WTC11 (cell line): ENCODE results near the gene COX7A2. TPM values are rescaled to one million over a fixed set of nuclear protein-coding genes. Genes with fewer than 3 reads are reported as not detected.

Experiments used
- ATAC-seq: fragments of 200-7000 bp; cut with Tn5 transposase; 2 replicates; pipeline ENCODE4 v1.10.0; 2021; ENCODE audit warnings: mild to moderate bottlenecking, moderate library complexity
- CTCF ChIA-PET: fragments of 300-600 bp; sonication (Branson Sonifier 250); formaldehyde crosslinking; loops from one replicate; lab custom pipeline; 2021; ENCODE audit warnings: antibody characterized with exemption; lab: Charles Lee
- POLR2A ChIA-PET: fragments of 350-600 bp; sonication (Branson Sonifier 250); formaldehyde crosslinking; loops from one replicate; lab custom pipeline; 2021; ENCODE audit warnings: antibody characterized with exemption; lab: Charles Lee
- DNase-seq: peaks from one replicate; pipeline ENCODE4 v3.0.0; 2021; ENCODE audit warnings: low spot score
- H3K27ac Mint-ChIP-seq: 2 replicates; pipeline ENCODE4 v1.8.0; 2021; ENCODE audit warnings: mixed read lengths
- H3K27me3 Mint-ChIP-seq: 2 replicates; pipeline ENCODE4 v1.8.0; 2021; ENCODE audit warnings: low read depth, mild to moderate bottlenecking, moderate library complexity, mixed read lengths
- H3K36me3 Mint-ChIP-seq: 2 replicates; pipeline ENCODE4 v1.8.0; 2021; ENCODE audit warnings: mixed read lengths
- H3K4me1 Mint-ChIP-seq: 2 replicates; pipeline ENCODE4 v1.8.0; 2022; ENCODE audit warnings: mixed read lengths
- H3K4me3 Mint-ChIP-seq: 2 replicates; pipeline ENCODE4 v1.8.0; 2021; ENCODE audit warnings: mild to moderate bottlenecking, moderate library complexity, mixed read lengths
- H3K9me3 Mint-ChIP-seq: 2 replicates; pipeline ENCODE4 v1.8.0; 2021; ENCODE audit warnings: mixed read lengths
- ATF2 ChIP-seq: sonication (generic); formaldehyde crosslinking; IDR thresholded peaks from 2 replicates; pipeline ENCODE4 v1.8.1; 2022; ENCODE audit warnings: low read depth, missing genetic modification reagents, borderline replicate concordance
- CREM ChIP-seq: sonication (generic); formaldehyde crosslinking; IDR thresholded peaks from 2 replicates; pipeline ENCODE4 v1.8.1; 2022; ENCODE audit warnings: mild to moderate bottlenecking, missing genetic modification reagents, moderate library complexity
- ESRRA ChIP-seq: sonication (generic); formaldehyde crosslinking; IDR thresholded peaks from 2 replicates; pipeline ENCODE4 v1.8.1; 2022; ENCODE audit warnings: mild to moderate bottlenecking, missing genetic modification reagents, borderline replicate concordance
- ETV6 ChIP-seq: sonication (generic); formaldehyde crosslinking; IDR thresholded peaks from 2 replicates; pipeline ENCODE4 v1.8.1; 2022; ENCODE audit warnings: mild to moderate bottlenecking, missing genetic modification reagents
- GRHL2 ChIP-seq: fragments of 250-450 bp; sonication (Bioruptor Pico); IDR thresholded peaks from 2 replicates; pipeline ENCODE4 v1.8.0; 2022; ENCODE audit warnings: mild to moderate bottlenecking, moderate library complexity; ENCODE audit not compliant: insufficient replicate concordance, severe bottlenecking
- IRF1 ChIP-seq: sonication (generic); formaldehyde crosslinking; IDR thresholded peaks from 2 replicates; pipeline ENCODE4 v1.8.0; 2023; ENCODE audit warnings: missing genetic modification reagents
- JAZF1 ChIP-seq: fragments of 250-450 bp; sonication (Bioruptor Pico); IDR thresholded peaks from 2 replicates; pipeline ENCODE4 v1.9.0; 2021; ENCODE audit warnings: moderate library complexity, mild to moderate bottlenecking, inconsistent platforms
- JUN ChIP-seq: sonication (generic); formaldehyde crosslinking; IDR thresholded peaks from 2 replicates; pipeline ENCODE4 v1.8.0; 2023; ENCODE audit warnings: mild to moderate bottlenecking, missing genetic modification reagents
- NFATC4 ChIP-seq: fragments of 250-450 bp; sonication (Bioruptor Pico); IDR thresholded peaks from 2 replicates; pipeline ENCODE4 v1.9.0; 2021; ENCODE audit warnings: mild to moderate bottlenecking
- NFE2L1 ChIP-seq: sonication (generic); formaldehyde crosslinking; IDR thresholded peaks from 2 replicates; pipeline ENCODE4 v1.8.1; 2023; ENCODE audit warnings: missing genetic modification reagents
- NR3C1 ChIP-seq: sonication (generic); formaldehyde crosslinking; conservative IDR thresholded peaks from 2 replicates; pipeline ENCODE4 v1.8.1; 2023; ENCODE audit warnings: low read depth, mild to moderate bottlenecking, missing genetic modification reagents
- PRRX2 ChIP-seq: fragments of 250-450 bp; sonication (Bioruptor Pico); IDR thresholded peaks from 2 replicates; pipeline ENCODE4 v1.8.0; 2021; ENCODE audit warnings: mild to moderate bottlenecking
- SMAD3 ChIP-seq: sonication (generic); formaldehyde crosslinking; IDR thresholded peaks from 2 replicates; pipeline ENCODE4 v1.8.0; 2022; ENCODE audit warnings: missing genetic modification reagents, mild to moderate bottlenecking, borderline replicate concordance
- SP1 ChIP-seq: sonication (generic); formaldehyde crosslinking; conservative IDR thresholded peaks from 2 replicates; pipeline ENCODE4 v1.8.1; 2022; ENCODE audit warnings: missing genetic modification reagents
- TCF7 ChIP-seq: sonication (generic); formaldehyde crosslinking; IDR thresholded peaks from 2 replicates; pipeline ENCODE4 v1.8.0; 2022; ENCODE audit warnings: mild to moderate bottlenecking, low read depth, missing genetic modification reagents, moderate library complexity
- ZNF121 ChIP-seq: sonication (generic); formaldehyde crosslinking; IDR thresholded peaks from 2 replicates; pipeline ENCODE4 v1.8.0; 2023; ENCODE audit warnings: missing genetic modification reagents
- ZNF219 ChIP-seq: sonication (generic); formaldehyde crosslinking; IDR thresholded peaks from 2 replicates; pipeline ENCODE4 v1.8.0; 2023; ENCODE audit warnings: missing genetic modification reagents, mild to moderate bottlenecking, borderline replicate concordance
- ZNF512 ChIP-seq: sonication (generic); formaldehyde crosslinking; IDR thresholded peaks from 2 replicates; pipeline ENCODE4 v1.8.1; 2022; ENCODE audit warnings: missing genetic modification reagents, borderline replicate concordance
- total RNA-seq: library from RNA; stranded (reverse); gene quantifications from 3 replicates; pipeline ENCODE4 v1.2.3, GENCODE V29; 2021
- TF ChIP-seq, protein P1 (sequence below): sonication (generic); formaldehyde crosslinking; IDR thresholded peaks from 2 replicates; pipeline ENCODE4 v1.8.1; 2023; ENCODE audit warnings: mild to moderate bottlenecking, missing genetic modification reagents
- TF ChIP-seq, protein P2 (sequence below): fragments of 250-450 bp; sonication (Bioruptor Pico); IDR thresholded peaks from 2 replicates; pipeline ENCODE4 v1.9.0; 2021; ENCODE audit warnings: moderate library complexity, mild to moderate bottlenecking, inconsistent platforms, borderline replicate concordance
- TF ChIP-seq, protein P3 (sequence below): sonication (generic); formaldehyde crosslinking; IDR thresholded peaks from 2 replicates; pipeline ENCODE4 v1.8.1; 2023; ENCODE audit warnings: mild to moderate bottlenecking, missing genetic modification reagents, borderline replicate concordance
- TF ChIP-seq, protein P4 (sequence below): sonication (generic); formaldehyde crosslinking; IDR thresholded peaks from 2 replicates; pipeline ENCODE4 v1.8.0; 2022; ENCODE audit warnings: mild to moderate bottlenecking, missing genetic modification reagents

Gene COX7A2
- total RNA-seq, 1 experiment from 2014 or later = 472 TPM

- Mint-ChIP-seq H3K27ac (peak overlapping the region; percentile 61; the same call in 1 of the 2 replicates), H3K4me1 (peaks cover 51% of the 10 kb centered on the region), H3K9me3 (no peaks in the 10 kb centered on the region), H3K27me3 (no peaks in the 10 kb centered on the region)
- CTCF ChIA-PET = interaction anchor here (1.8 kb wide), 1 partner anchor 14 kb away, joined by 8 read pairs; no protein-coding TSS in a partner anchor
- POLR2A ChIA-PET = no interaction called here
- TF ChIP-seq JAZF1 = no peak
- TF ChIP-seq, protein P1, sequence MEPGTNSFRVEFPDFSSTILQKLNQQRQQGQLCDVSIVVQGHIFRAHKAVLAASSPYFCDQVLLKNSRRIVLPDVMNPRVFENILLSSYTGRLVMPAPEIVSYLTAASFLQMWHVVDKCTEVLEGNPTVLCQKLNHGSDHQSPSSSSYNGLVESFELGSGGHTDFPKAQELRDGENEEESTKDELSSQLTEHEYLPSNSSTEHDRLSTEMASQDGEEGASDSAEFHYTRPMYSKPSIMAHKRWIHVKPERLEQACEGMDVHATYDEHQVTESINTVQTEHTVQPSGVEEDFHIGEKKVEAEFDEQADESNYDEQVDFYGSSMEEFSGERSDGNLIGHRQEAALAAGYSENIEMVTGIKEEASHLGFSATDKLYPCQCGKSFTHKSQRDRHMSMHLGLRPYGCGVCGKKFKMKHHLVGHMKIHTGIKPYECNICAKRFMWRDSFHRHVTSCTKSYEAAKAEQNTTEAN (CRISPR knock-in tag) = no peak
- no peak for TF ChIP-seq IRF1 (CRISPR knock-in tag)
- no peak for TF ChIP-seq NFE2L1 (CRISPR knock-in tag)
- TF ChIP-seq SP1 = no peak
- TF ChIP-seq, all 79 proteins: peak for 0
- DNase-seq (no peak), ATAC-seq (no peak)
- no peaks in the 10 kb centered on the region for H3K36me3 Mint-ChIP-seq
- peak overlapping the region; percentile 66 for H3K4me3 Mint-ChIP-seq
Measured at GRCh38 chr6:75281653-75282052, 38.1 kb upstream of the COX7A2 start.

- ChIA-PET CTCF (no interaction called here), POLR2A (no interaction called here)
- H3K36me3 Mint-ChIP-seq = peaks cover 1% of the 10 kb centered on the region
Measured at GRCh38 chr6:75280131-75280855, 36.7 kb upstream of the COX7A2 start.

GRCh38 chr6:75279418-75279817 is 35.8 kb upstream of the COX7A2 start:
- ChIA-PET CTCF (no interaction called here), POLR2A (interaction anchor here (0.8 kb wide), 1 partner anchor 11 kb away, joined by 4 read pairs; no protein-coding TSS in a partner anchor)
- DNase-seq = no peak
- Mint-ChIP-seq H3K4me3 (peak overlapping the region; percentile 43), H3K36me3 (peaks cover 7% of the 10 kb centered on the region), H3K27ac (peak overlapping the region; percentile 91), H3K9me3 (peaks cover 3% of the 10 kb centered on the region; the same call in 1 of the 2 replicates), H3K27me3 (no peaks in the 10 kb centered on the region), H3K4me1 (peaks cover 67% of the 10 kb centered on the region)
- ATAC-seq = no peak
- TF ChIP-seq, protein P2, sequence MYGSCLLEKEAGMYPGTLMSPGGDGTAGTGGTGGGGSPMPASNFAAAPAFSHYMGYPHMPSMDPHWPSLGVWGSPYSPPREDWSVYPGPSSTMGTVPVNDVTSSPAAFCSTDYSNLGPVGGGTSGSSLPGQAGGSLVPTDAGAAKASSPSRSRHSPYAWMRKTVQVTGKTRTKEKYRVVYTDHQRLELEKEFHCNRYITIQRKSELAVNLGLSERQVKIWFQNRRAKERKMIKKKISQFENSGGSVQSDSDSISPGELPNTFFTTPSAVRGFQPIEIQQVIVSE (CRISPR knock-in tag) = no peak
- TF ChIP-seq ZNF512 (CRISPR knock-in tag) (no peak), JUN (CRISPR knock-in tag) (no peak), PRRX2 (CRISPR knock-in tag) (no peak), SMAD3 (CRISPR knock-in tag) (no peak)
- TF ChIP-seq, protein P3, sequence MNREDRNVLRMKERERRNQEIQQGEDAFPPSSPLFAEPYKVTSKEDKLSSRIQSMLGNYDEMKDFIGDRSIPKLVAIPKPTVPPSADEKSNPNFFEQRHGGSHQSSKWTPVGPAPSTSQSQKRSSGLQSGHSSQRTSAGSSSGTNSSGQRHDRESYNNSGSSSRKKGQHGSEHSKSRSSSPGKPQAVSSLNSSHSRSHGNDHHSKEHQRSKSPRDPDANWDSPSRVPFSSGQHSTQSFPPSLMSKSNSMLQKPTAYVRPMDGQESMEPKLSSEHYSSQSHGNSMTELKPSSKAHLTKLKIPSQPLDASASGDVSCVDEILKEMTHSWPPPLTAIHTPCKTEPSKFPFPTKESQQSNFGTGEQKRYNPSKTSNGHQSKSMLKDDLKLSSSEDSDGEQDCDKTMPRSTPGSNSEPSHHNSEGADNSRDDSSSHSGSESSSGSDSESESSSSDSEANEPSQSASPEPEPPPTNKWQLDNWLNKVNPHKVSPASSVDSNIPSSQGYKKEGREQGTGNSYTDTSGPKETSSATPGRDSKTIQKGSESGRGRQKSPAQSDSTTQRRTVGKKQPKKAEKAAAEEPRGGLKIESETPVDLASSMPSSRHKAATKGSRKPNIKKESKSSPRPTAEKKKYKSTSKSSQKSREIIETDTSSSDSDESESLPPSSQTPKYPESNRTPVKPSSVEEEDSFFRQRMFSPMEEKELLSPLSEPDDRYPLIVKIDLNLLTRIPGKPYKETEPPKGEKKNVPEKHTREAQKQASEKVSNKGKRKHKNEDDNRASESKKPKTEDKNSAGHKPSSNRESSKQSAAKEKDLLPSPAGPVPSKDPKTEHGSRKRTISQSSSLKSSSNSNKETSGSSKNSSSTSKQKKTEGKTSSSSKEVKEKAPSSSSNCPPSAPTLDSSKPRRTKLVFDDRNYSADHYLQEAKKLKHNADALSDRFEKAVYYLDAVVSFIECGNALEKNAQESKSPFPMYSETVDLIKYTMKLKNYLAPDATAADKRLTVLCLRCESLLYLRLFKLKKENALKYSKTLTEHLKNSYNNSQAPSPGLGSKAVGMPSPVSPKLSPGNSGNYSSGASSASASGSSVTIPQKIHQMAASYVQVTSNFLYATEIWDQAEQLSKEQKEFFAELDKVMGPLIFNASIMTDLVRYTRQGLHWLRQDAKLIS (CRISPR knock-in tag) = no peak

More at GRCh38 chr6:75280131-75280855, 36.7 kb upstream of the COX7A2 start:
- Mint-ChIP-seq H3K9me3 (no peaks in the 10 kb centered on the region; the same call in 1 of the 2 replicates), H3K4me1 (peaks cover 60% of the 10 kb centered on the region), H3K27me3 (no peaks in the 10 kb centered on the region)
- DNase-seq = no peak
- TF ChIP-seq CREM (CRISPR knock-in tag) (no peak), PRRX2 (CRISPR knock-in tag) (no peak), ZNF121 (CRISPR knock-in tag) (no peak), ZNF219 (CRISPR knock-in tag) (no peak), GRHL2 (CRISPR knock-in tag) (no peak), ATF2 (CRISPR knock-in tag) (no peak), TCF7 (CRISPR knock-in tag) (no peak), NFATC4 (CRISPR knock-in tag) (no peak), ESRRA (CRISPR knock-in tag) (no peak), NR3C1 (CRISPR knock-in tag) (no peak), ETV6 (CRISPR knock-in tag) (no peak)
- TF ChIP-seq, protein P4, sequence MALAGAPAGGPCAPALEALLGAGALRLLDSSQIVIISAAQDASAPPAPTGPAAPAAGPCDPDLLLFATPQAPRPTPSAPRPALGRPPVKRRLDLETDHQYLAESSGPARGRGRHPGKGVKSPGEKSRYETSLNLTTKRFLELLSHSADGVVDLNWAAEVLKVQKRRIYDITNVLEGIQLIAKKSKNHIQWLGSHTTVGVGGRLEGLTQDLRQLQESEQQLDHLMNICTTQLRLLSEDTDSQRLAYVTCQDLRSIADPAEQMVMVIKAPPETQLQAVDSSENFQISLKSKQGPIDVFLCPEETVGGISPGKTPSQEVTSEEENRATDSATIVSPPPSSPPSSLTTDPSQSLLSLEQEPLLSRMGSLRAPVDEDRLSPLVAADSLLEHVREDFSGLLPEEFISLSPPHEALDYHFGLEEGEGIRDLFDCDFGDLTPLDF (CRISPR knock-in tag) = no peak
- TF ChIP-seq, all 79 proteins: peak for 0
- no peak for ATAC-seq
- Mint-ChIP-seq H3K4me3 (peak overlapping the region; percentile 41), H3K27ac (peak overlapping the region; percentile 62)
